ENCODE data around the gene ZSCAN22. TPM values are rescaled to one million over a fixed set of nuclear protein-coding genes. Genes with fewer than 3 reads are reported as not detected.

ZSCAN22 gene
- total and polyA plus RNA-seq, 2 of the 4 experiments (the other 2 are of a cell fraction), result 2.2 to 2.5 TPM

DNA sequence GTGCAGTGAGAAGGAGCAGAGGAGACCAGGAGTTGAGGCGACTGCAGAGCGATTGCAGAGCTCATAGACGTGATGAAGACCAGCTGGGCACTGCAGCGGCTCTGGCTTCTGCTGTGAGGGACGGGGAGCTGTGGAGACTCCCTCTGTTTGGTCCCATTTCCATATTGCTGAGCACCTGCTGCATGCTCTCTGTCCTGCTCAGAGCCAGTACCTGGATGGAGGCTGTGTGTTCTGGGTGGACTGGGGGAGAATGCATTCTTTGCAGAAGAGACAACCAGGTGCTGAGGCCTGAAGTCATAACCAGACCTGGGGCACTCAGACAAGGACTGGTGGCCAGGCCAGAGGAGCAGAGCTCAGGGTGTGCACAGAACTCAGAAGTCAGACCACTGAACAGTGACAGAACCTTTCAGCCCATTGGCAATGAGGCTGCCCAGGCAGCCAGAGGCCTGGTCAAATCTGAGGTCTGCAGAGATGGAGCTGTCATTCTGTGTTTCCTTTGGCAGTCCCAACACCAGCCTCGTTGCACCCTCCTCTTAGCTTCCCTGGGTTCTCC is 27.8 kb downstream of the ZSCAN22 start:
- Histone ChIP-seq H3K23ac (ENCODE audit: low read depth, low read length) (no peak overlapping the region), H3K79me1 (ENCODE audit: low read depth in 1 of 2, low read length in 2 of 2) (peaks cover 5 to 27% of the 10 kb centered on the region in 2 experiments; a peak in 3 of 4 replicates), H4K91ac (ENCODE audit: insufficient read depth, low read depth, low read length) (no peak overlapping the region), H2BK15ac (ENCODE audit: low read depth, low read length) (no peak overlapping the region), H3K4me1 (ENCODE audit: control insufficient read depth, insufficient read depth, low read length) (peaks cover 9% of the 10 kb centered on the region; the same call in 1 of the 2 replicates), H3K18ac (ENCODE audit: low read depth, low read length) (no peak overlapping the region), H3K27me3 (ENCODE audit: control insufficient read depth, insufficient read depth, low read length) (peaks cover 10% of the 10 kb centered on the region), H3K56ac (ENCODE audit: extremely low read depth, insufficient read depth, low read length) (no peak overlapping the region), H3K36me3 (ENCODE audit: control insufficient read depth, insufficient read depth, low read length) (peaks cover 11% of the 10 kb centered on the region; the same call in 1 of the 2 replicates), H3K9me1 (ENCODE audit: insufficient read depth, low read length) (peaks cover 4% of the 10 kb centered on the region; the same call in 1 of the 2 replicates), H3K27ac (ENCODE audit: insufficient read depth, low read length) (no peak overlapping the region), H3K9me3 (ENCODE audit: control insufficient read depth, insufficient read depth, low read length) (no peaks in the 10 kb centered on the region), H3K4me3 (ENCODE audit: insufficient read depth, low read depth, low read length) (no peak overlapping the region), H2AK5ac (ENCODE audit: low read depth, low read length) (no peak overlapping the region), H4K8ac (ENCODE audit: low read depth in 2 of 2, low read length in 2 of 2) (no peak overlapping the region), H2AK9ac (replicated peaks; ENCODE audit: low read depth, low read length, poor library complexity) (no peak overlapping the region), H2BK20ac (ENCODE audit: low read depth, low read length) (no peak overlapping the region), H3K9ac (ENCODE audit: low read depth, low read length) (no peak overlapping the region), H3K4me2 (ENCODE audit: low read depth, low read length) (no peak overlapping the region), H2AFZ (replicated peaks; ENCODE audit: low read length, poor library complexity) (no peak overlapping the region), H2BK5ac (ENCODE audit: low read depth, low read length, poor library complexity, severe bottlenecking) (no peak overlapping the region), H3K14ac (replicated peaks; ENCODE audit: low read depth, low read length) (no peak overlapping the region), H3K4ac (ENCODE audit: low read depth, low read length) (no peak overlapping the region), H2BK120ac (ENCODE audit: low read depth, low read length) (no peak overlapping the region), H4K20me1 (ENCODE audit: insufficient read depth, low read length) (peaks cover 8% of the 10 kb centered on the region), H4K5ac (ENCODE audit: low read depth, low read length) (no peak overlapping the region)
- ChIA-PET CTCF (no interaction called here), POLR2A (ENCODE audit: unreplicated experiment) (no interaction called here)
- BruUV-seq (replicated peaks), result no TSS peak
- dilution Hi-C loops (cut with HindIII; ENCODE audit: low sequenced_read_pairs, unreplicated experiment), result no loop called here
- in situ Hi-C loops (cut with MboI; ENCODE audit: low sequenced_read_pairs), result no loop called here
- WGBS, 2 experiments (ENCODE audit: extremely low coverage in 2 of 2, insufficient read length in 1 of 2), result 90% methylated on average over 4 of the region's 6 CpGs; no CpG with 5 or more reads in 1 of the 2 experiments
- ATAC-seq (ENCODE audit: low read depth), result no peak
- no peak for TF ChIP-seq RAD21 (IDR thresholded peaks at IDR 0.05; ENCODE audit: low read length)
- no peak for TF ChIP-seq POLR2A (IDR thresholded peaks at IDR 0.05; ENCODE audit: low read depth, low read length)
- TF ChIP-seq, protein P1, sequence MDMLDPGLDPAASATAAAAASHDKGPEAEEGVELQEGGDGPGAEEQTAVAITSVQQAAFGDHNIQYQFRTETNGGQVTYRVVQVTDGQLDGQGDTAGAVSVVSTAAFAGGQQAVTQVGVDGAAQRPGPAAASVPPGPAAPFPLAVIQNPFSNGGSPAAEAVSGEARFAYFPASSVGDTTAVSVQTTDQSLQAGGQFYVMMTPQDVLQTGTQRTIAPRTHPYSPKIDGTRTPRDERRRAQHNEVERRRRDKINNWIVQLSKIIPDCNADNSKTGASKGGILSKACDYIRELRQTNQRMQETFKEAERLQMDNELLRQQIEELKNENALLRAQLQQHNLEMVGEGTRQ (IDR thresholded peaks at IDR 0.05; ENCODE audit: low read depth, low read length), result no peak
- TF ChIP-seq, protein P2, sequence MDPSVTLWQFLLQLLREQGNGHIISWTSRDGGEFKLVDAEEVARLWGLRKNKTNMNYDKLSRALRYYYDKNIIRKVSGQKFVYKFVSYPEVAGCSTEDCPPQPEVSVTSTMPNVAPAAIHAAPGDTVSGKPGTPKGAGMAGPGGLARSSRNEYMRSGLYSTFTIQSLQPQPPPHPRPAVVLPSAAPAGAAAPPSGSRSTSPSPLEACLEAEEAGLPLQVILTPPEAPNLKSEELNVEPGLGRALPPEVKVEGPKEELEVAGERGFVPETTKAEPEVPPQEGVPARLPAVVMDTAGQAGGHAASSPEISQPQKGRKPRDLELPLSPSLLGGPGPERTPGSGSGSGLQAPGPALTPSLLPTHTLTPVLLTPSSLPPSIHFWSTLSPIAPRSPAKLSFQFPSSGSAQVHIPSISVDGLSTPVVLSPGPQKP (IDR thresholded peaks at IDR 0.05; ENCODE audit: borderline replicate concordance, low read depth, low read length), result no peak
- no peak for TF ChIP-seq SMC3 (IDR thresholded peaks at IDR 0.05; ENCODE audit: low read depth, low read length)
- TF ChIP-seq FOS (IDR thresholded peaks at IDR 0.05; ENCODE audit: low read depth, low read length), result no peak
- TF ChIP-seq, protein P3, sequence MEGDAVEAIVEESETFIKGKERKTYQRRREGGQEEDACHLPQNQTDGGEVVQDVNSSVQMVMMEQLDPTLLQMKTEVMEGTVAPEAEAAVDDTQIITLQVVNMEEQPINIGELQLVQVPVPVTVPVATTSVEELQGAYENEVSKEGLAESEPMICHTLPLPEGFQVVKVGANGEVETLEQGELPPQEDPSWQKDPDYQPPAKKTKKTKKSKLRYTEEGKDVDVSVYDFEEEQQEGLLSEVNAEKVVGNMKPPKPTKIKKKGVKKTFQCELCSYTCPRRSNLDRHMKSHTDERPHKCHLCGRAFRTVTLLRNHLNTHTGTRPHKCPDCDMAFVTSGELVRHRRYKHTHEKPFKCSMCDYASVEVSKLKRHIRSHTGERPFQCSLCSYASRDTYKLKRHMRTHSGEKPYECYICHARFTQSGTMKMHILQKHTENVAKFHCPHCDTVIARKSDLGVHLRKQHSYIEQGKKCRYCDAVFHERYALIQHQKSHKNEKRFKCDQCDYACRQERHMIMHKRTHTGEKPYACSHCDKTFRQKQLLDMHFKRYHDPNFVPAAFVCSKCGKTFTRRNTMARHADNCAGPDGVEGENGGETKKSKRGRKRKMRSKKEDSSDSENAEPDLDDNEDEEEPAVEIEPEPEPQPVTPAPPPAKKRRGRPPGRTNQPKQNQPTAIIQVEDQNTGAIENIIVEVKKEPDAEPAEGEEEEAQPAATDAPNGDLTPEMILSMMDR (conservative IDR thresholded peaks at IDR 0.05; ENCODE audit: low read depth, low read length), result no peak
- no peak for TF ChIP-seq CEBPB (IDR thresholded peaks at IDR 0.05; ENCODE audit: low read depth, low read length)
- no peak for TF ChIP-seq MAZ (IDR thresholded peaks at IDR 0.05; ENCODE audit: borderline replicate concordance, low read depth, low read length)
- TF ChIP-seq BHLHE40 (IDR thresholded peaks at IDR 0.05; ENCODE audit: low read depth, low read length), result no peak
- no peak for TF ChIP-seq RFX5 (IDR thresholded peaks at IDR 0.05; ENCODE audit: low read depth, low read length)
- no peak for TF ChIP-seq CHD1 (IDR thresholded peaks at IDR 0.05; ENCODE audit: low read depth, low read length)
- TF ChIP-seq MXI1 (IDR thresholded peaks at IDR 0.05; ENCODE audit: borderline replicate concordance, low read depth, low read length), result no peak
- TF ChIP-seq MAFK (IDR thresholded peaks at IDR 0.05; ENCODE audit: low read depth, low read length), result no peak
- TF ChIP-seq RCOR1 (IDR thresholded peaks at IDR 0.05; ENCODE audit: insufficient replicate concordance, low read length), result no peak
- no peak for TF ChIP-seq NFE2L2 (IDR thresholded peaks at IDR 0.05; ENCODE audit: low read depth, low read length)
- no peak for DNase-seq
- intact Hi-C loops (cut with micrococcal nuclease), result no loop called here
